Jurkat, Clone E6-1 (cell line): ENCODE results near the gene ITPRID2.
"Not testable (repeated sequence)": the region's sequence is repeated elsewhere in the genome, so short reads cannot be mapped to it uniquely, and the experiment has no call there.

Experiments
- DNase-seq: peaks from one replicate; pipeline ENCODE4 v3.0.0-alpha.2; 2011; ENCODE audit warnings: low read depth, low spot score
- H3K4me3 ChIP-seq: 2 replicates; pipeline ENCODE4 v1.5.1; 2011; ENCODE audit warnings: mild to moderate bottlenecking, low read length, control low read depth, moderate library complexity

Gene ITPRID2

GRCh38 chr2:181953881-181954537, 62.5 kb downstream of the ITPRID2 start:
- H3K4me3 ChIP-seq: peak overlapping the region; percentile 51
- peak; percentile 91 for DNase-seq

GRCh38 chr2:181954538-181954883, 63.0 kb downstream of the ITPRID2 start:
- peak overlapping the region; percentile 51 for H3K4me3 ChIP-seq
- DNase-seq: no peak

- no peak for DNase-seq
- H3K4me3 ChIP-seq: peak overlapping the region; percentile 51
Measured at GRCh38 chr2:181955010-181955409, 63.5 kb downstream of the ITPRID2 start.

- H3K4me3 ChIP-seq, DNase-seq: not testable (repeated sequence)
Measured at GRCh38 chr2:181955866-181956265, 64.3 kb downstream of the ITPRID2 start.

- no peak for DNase-seq
- H3K4me3 ChIP-seq: no peak overlapping the region
Measured at GRCh38 chr2:181957668-181958067, 66.1 kb downstream of the ITPRID2 start.

- DNase-seq: no peak
- H3K4me3 ChIP-seq: no peak overlapping the region
Measured at GRCh38 chr2:181958726-181959125, 67.2 kb downstream of the ITPRID2 start.

GRCh38 chr2:181959508-181959907, 68.0 kb downstream of the ITPRID2 start:
- no peak for DNase-seq
- H3K4me3 ChIP-seq: no peak overlapping the region

- H3K4me3 ChIP-seq, DNase-seq: not testable (repeated sequence)
Measured at GRCh38 chr2:181961167-181961566, 69.6 kb downstream of the ITPRID2 start.

GRCh38 chr2:181962142-181962541, 70.6 kb downstream of the ITPRID2 start:
- DNase-seq: no peak
- H3K4me3 ChIP-seq: no peak overlapping the region

GRCh38 chr2:181970160-181970794, 78.7 kb downstream of the ITPRID2 start:
- no peak for DNase-seq

GRCh38 chr2:181971032-181971431, 79.5 kb downstream of the ITPRID2 start:
- H3K4me3 ChIP-seq: no peak overlapping the region
- no peak for DNase-seq

More at GRCh38 chr2:181970160-181970794, 78.7 kb downstream of the ITPRID2 start:
- no peak overlapping the region for H3K4me3 ChIP-seq

GRCh38 chr2:181972431-181973170, 81.1 kb downstream of the ITPRID2 start:
- H3K4me3 ChIP-seq: no peak overlapping the region
- no peak for DNase-seq

GRCh38 chr2:181973171-181973783, 81.7 kb downstream of the ITPRID2 start:
- H3K4me3 ChIP-seq: no peak overlapping the region
- DNase-seq: no peak

- no peak for DNase-seq
- no peak overlapping the region for H3K4me3 ChIP-seq
Measured at GRCh38 chr2:181977661-181978350, 86.3 kb downstream of the ITPRID2 start.

- DNase-seq: no peak
- no peak overlapping the region for H3K4me3 ChIP-seq
Measured at GRCh38 chr2:181978351-181979150, 87.0 kb downstream of the ITPRID2 start.
